ENCODE data around the gene ARHGAP4. TPM values are rescaled to one million over a fixed set of nuclear protein-coding genes. Genes with fewer than 3 reads are reported as not detected.

The ARHGAP4 gene
- total RNA-seq, 2 experiments from 2014 or later = 456 to 463 TPM

DNA sequence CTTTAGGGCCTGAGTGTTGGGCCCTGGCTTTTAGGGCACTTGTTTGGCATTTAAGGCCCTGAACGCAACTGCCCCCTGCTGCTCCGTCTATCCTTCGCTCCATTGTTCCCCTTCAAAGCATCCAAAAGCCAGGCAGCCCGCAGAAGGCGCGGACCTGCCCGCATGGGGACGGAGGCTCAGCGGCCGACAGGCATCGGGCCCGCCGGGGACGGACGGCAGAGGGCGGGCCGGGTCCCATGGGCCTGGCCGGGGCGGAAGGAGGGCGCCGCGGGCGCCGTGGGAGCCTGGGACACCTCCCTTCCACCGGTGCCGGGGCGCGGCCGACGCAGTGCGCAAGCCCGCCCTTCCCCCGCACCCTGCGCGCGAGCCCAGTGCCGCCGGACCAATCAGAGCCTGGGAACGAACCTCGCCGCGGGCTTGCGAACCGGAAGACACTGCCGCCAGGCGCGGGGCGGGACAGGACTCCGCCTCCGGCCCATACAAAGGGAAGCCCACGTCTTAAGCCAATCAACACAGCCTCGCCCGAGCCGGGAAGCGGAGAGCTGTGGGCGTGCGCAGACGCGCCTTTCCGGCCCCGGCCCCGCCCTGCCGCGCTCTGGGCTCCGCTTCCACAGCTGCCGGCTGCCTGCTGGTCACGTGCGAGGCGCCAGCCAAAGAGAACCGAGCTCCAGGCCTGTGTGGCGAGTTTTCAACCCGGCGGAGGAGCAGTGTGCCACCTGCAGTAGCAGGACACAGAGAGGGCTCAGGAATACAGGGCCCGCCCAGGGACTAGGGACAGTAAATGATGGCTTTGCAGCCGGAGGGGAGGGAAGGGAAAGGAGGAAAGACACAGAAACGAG, 2.1 kb upstream of the ARHGAP4 start:
- no peaks in the 10 kb centered on the region for H3K27me3 ChIP-seq (ENCODE audit: control insufficient read depth in 1 of 2, insufficient read depth in 2 of 2, low read length in 2 of 2)
- peaks cover 51% of the 10 kb centered on the region for H3K4me1 ChIP-seq (ENCODE audit: insufficient read depth, low read length)
- H3K9me3 ChIP-seq (ENCODE audit: control insufficient read depth in 1 of 2, insufficient read depth in 1 of 2, low read length in 2 of 2) = no peaks in the 10 kb centered on the region
- intact Hi-C loops (cut with DNase I, micrococcal nuclease) = loop anchor here (1.0 to 2.0 kb wide), 2 partner anchors 39 to 133 kb away; partner anchors contain the start of genes IDH3G (in 1 of the 2) and SSR4 (in 1 of the 2)
- H3K4me3 Mint-ChIP-seq = peak overlapping the region; percentile 96
- DNase-seq = peak; percentile 79 to 98 (median 92)
- peak; percentile 72 for ATAC-seq (ENCODE audit: poor library complexity)
- H3K9me3 Mint-ChIP-seq = no peaks in the 10 kb centered on the region
- TF ChIP-seq, protein P1, sequence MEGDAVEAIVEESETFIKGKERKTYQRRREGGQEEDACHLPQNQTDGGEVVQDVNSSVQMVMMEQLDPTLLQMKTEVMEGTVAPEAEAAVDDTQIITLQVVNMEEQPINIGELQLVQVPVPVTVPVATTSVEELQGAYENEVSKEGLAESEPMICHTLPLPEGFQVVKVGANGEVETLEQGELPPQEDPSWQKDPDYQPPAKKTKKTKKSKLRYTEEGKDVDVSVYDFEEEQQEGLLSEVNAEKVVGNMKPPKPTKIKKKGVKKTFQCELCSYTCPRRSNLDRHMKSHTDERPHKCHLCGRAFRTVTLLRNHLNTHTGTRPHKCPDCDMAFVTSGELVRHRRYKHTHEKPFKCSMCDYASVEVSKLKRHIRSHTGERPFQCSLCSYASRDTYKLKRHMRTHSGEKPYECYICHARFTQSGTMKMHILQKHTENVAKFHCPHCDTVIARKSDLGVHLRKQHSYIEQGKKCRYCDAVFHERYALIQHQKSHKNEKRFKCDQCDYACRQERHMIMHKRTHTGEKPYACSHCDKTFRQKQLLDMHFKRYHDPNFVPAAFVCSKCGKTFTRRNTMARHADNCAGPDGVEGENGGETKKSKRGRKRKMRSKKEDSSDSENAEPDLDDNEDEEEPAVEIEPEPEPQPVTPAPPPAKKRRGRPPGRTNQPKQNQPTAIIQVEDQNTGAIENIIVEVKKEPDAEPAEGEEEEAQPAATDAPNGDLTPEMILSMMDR (IDR thresholded peaks at IDR 0.05) = no peak
- no peaks in the 10 kb centered on the region for H3K27me3 Mint-ChIP-seq
- H3K4me1 Mint-ChIP-seq (ENCODE audit: low read depth) = peaks cover 39% of the 10 kb centered on the region
- H3K36me3 ChIP-seq (ENCODE audit: insufficient read depth, low read length) = peaks cover 16% of the 10 kb centered on the region
- peak overlapping the region; percentile 99 for H3K27ac Mint-ChIP-seq
- peak overlapping the region; percentile 93 to 97 for H3K27ac ChIP-seq (ENCODE audit: low read depth in 1 of 2, low read length in 2 of 2)
- peak overlapping the region; percentile 83 for H3K4me3 ChIP-seq (ENCODE audit: low read length)
- ChIA-PET POLR2A (interaction anchor here (0.8 to 7.2 kb wide), 19 partner anchors 8 to 987 kb away, joined by 3 to 196 read pairs (median 6); partner anchors contain the start of genes AVPR2, HCFC1, IDH3G and IKBKG), CTCF (interaction anchor here (0.7 to 8.3 kb wide), 3 partner anchors 20 to 134 kb away, joined by 3 to 101 read pairs (median 5); partner anchors contain the start of genes IDH3G and SSR4)
- H3K36me3 Mint-ChIP-seq (ENCODE audit: low read depth) = peaks cover 53% of the 10 kb centered on the region

- peak overlapping the region; percentile 99 for H3K27ac Mint-ChIP-seq
- intact Hi-C loops (cut with DNase I, micrococcal nuclease) = loop anchor here (1.0 to 2.0 kb wide), 2 partner anchors 40 to 133 kb away; partner anchors contain the start of genes IDH3G (in 1 of the 2) and SSR4 (in 1 of the 2)
- Histone ChIP-seq H3K36me3 (ENCODE audit: insufficient read depth, low read length) (peaks cover 16% of the 10 kb centered on the region), H3K27me3 (ENCODE audit: control insufficient read depth in 1 of 2, insufficient read depth in 2 of 2, low read length in 2 of 2) (no peaks in the 10 kb centered on the region), H3K4me3 (ENCODE audit: low read length) (peak overlapping the region; percentile 83), H3K27ac (ENCODE audit: low read depth in 1 of 2, low read length in 2 of 2) (peak overlapping the region; percentile 93 to 97), H3K4me1 (ENCODE audit: insufficient read depth, low read length) (peaks cover 56% of the 10 kb centered on the region), H3K9me3 (ENCODE audit: control insufficient read depth in 1 of 2, insufficient read depth in 1 of 2, low read length in 2 of 2) (no peaks in the 10 kb centered on the region)
- ChIA-PET POLR2A (interaction anchor here (1.0 to 7.2 kb wide), 17 partner anchors 9 to 986 kb away, joined by 3 to 196 read pairs (median 6); partner anchors contain the start of genes AVPR2, HCFC1, IDH3G and IKBKG), CTCF (interaction anchor here (1.4 to 8.3 kb wide), 3 partner anchors 9 to 41 kb away, joined by 3 to 101 read pairs (median 5); no protein-coding TSS in a partner anchor)
- H3K4me1 Mint-ChIP-seq (ENCODE audit: low read depth) = peaks cover 43% of the 10 kb centered on the region
- H3K36me3 Mint-ChIP-seq (ENCODE audit: low read depth) = peaks cover 56% of the 10 kb centered on the region
- ATAC-seq (ENCODE audit: poor library complexity) (no peak), DNase-seq (peak in 1 of 14 experiments; percentile 15)
- TF ChIP-seq, protein P1 (IDR thresholded peaks at IDR 0.05) = no peak
- peak overlapping the region; percentile 93 for H3K4me3 Mint-ChIP-seq
- H3K27me3 Mint-ChIP-seq = no peaks in the 10 kb centered on the region
- no peaks in the 10 kb centered on the region for H3K9me3 Mint-ChIP-seq
These were observed 1.5 kb upstream of the ARHGAP4 start for GRCh38 chrX:153927672-153927921.

DNA sequence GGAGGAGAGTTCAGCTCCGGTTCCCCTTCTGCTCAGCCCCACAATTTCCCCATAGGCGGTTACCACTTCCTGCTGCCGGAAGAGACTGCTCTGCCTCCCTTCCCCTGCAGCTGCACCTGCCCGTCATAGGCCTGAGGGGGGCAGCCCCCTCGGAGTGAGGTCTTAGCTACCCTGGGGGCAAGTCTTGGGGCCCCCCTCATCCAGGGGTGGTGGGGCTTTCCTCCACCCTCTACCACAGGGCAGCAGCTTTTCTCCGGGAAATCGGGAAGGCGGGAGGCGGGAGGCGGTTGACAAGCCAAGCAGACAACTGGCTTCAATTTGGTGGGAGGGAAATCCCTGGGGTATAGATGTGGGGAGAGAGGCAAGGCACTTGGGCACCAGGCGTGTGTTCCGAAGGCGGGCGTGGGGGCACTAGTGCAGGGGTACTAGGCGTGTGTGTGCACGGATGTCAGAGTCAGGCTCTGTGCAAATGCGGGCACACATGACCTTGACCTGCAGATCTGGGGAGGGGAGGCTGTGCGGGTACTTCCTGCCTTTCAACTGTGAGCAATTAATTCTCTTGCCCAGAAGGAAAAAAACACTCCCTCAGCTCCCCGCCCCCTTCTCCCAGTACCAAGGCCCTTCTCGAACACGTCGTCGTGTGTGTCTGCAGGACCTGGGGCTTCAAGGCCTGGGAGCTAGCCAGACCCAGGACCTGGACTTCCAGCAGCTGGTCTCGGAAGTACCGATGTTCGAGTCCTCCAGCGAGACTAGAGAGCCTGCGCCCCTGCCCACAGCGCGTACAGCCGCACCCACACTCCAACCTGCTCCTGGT, 1.0 kb upstream of the ARHGAP4 start:
- peak; percentile 51 for ATAC-seq (ENCODE audit: poor library complexity)
- Histone ChIP-seq H3K27me3 (ENCODE audit: control insufficient read depth in 1 of 2, insufficient read depth in 2 of 2, low read length in 2 of 2) (no peaks in the 10 kb centered on the region), H3K4me1 (ENCODE audit: insufficient read depth, low read length) (peaks cover 61% of the 10 kb centered on the region), H3K9me3 (ENCODE audit: control insufficient read depth in 1 of 2, insufficient read depth in 1 of 2, low read length in 2 of 2) (no peaks in the 10 kb centered on the region), H3K36me3 (ENCODE audit: insufficient read depth, low read length) (peaks cover 11% of the 10 kb centered on the region), H3K4me3 (ENCODE audit: low read length) (peak overlapping the region; percentile 83), H3K27ac (ENCODE audit: low read depth in 1 of 2, low read length in 2 of 2) (peak overlapping the region; percentile 93 to 97)
- peaks cover 49% of the 10 kb centered on the region for H3K4me1 Mint-ChIP-seq (ENCODE audit: low read depth)
- TF ChIP-seq, protein P1 (IDR thresholded peaks at IDR 0.05) = no peak
- H3K36me3 Mint-ChIP-seq (ENCODE audit: low read depth) = peaks cover 60% of the 10 kb centered on the region
- H3K27ac Mint-ChIP-seq = peak overlapping the region; percentile 99
- CTCF ChIA-PET = interaction anchor here (0.9 to 8.3 kb wide), 4 partner anchors 10 to 41 kb away, joined by 3 to 101 read pairs (median 4); no protein-coding TSS in a partner anchor
- peak; percentile 53 to 91 (median 74) for DNase-seq
- H3K4me3 Mint-ChIP-seq = peak overlapping the region; percentile 93
- intact Hi-C loops (cut with DNase I, micrococcal nuclease) = loop anchor here (1.0 to 2.0 kb wide), 2 partner anchors 40 to 132 kb away; partner anchors contain the start of genes IDH3G (in 1 of the 2) and SSR4 (in 1 of the 2)
- H3K9me3 Mint-ChIP-seq = no peaks in the 10 kb centered on the region
- no peaks in the 10 kb centered on the region for H3K27me3 Mint-ChIP-seq
- POLR2A ChIA-PET = interaction anchor here (0.6 to 7.2 kb wide), 23 partner anchors 9 to 986 kb away, joined by 3 to 196 read pairs (median 5); partner anchors contain the start of genes AVPR2, HCFC1, IDH3G and IKBKG

Data from CD4-positive, alpha-beta T cell (primary cell).